Fibroblast of skin of abdomen (primary cell): Measurements from ENCODE around the gene AKR1E2.

ENCODE experiments used
- DNase-seq: peaks from one replicate; pipeline ENCODE4 v3.0.0-alpha.2; 2013

The AKR1E2 gene

GRCh38 chr10:4846775-4847174 is 20.8 kb downstream of the AKR1E2 start:
- no peak for DNase-seq

- DNase-seq: peak; percentile 76
These were observed 21.8 kb downstream of the AKR1E2 start for GRCh38 chr10:4847561-4848355.

GRCh38 chr10:4848356-4849041 is 22.5 kb downstream of the AKR1E2 start:
- DNase-seq: no peak

DNA sequence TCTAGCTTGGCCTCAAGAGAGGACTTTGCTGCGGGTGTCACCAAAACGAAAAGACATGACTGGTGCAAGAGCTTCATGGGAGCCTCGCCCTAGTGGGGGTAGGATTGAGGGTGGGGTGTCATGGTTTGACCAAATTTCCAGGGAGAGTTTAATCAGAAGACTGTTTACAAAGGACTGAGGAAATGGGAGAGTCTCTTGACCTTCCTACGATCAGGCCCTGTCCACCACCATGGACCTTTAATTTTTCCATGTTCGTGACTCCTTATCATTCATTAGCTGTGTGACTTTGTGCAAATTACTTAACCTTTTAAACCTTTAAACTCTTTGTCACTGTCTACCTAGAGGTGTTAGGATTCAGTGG is 23.0 kb downstream of the AKR1E2 start:
- DNase-seq: no peak

GRCh38 chr10:4849555-4850242 is 23.7 kb downstream of the AKR1E2 start:
- peak; percentile 90 for DNase-seq

GRCh38 chr10:4850397-4850796 is 24.4 kb downstream of the AKR1E2 start:
- no peak for DNase-seq

GRCh38 chr10:4851176-4851575 is 25.2 kb downstream of the AKR1E2 start:
- no peak for DNase-seq

- DNase-seq: no peak
These were observed 25.8 kb downstream of the AKR1E2 start for GRCh38 chr10:4851846-4852245.

DNA sequence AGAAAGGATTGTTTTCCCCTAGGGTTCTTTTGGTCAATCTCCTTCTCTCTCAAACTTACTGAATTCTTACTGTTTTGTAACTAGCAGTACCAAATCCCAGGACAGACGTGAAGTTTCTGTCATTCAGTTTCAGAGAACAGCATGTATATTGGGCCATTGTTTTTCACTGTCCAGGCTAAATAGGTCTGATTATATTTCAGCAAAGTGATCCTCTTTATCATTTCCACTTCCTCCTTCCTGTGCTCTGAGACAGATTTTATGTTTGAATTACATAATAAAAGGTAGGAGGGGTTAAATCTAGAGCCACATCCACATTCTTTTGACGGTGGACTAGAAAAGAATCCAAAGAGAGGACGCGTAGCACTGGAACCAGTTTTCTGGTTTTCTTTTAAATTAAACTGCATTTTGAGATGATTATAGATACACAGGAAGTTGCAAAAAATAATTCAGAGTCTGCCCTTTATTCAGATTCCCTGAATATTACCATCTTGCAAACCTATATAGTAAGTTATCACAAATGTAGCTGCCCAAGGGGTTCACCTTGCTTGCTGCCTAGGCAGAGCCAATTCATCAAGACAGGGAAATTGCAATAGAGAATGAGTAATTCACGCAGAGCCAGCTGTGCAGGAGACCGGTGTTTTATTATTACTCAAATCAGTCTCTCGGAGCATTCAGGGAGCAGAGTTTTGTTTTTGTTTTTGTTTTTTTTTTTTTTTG is 40.1 kb downstream of the AKR1E2 start:
- no peak for DNase-seq

DNA sequence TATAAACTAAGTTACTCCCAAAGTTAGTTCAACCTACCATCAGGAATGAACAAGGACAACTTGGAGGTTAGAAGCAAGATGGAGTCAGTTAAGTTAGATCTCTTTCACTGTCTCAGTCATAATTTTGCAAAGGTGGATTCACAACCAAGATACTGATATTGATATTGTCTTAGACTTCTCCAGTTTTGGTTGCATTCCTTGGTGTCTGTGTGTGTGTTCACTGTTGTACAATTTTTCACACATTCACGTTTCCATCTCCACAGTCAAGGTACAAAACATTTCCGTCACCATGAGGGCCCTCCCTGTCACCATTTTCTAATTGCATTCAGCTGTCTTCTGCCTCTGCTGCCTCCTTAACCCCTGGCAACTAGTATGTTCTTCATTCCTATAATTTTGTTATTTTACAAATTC is 41.1 kb downstream of the AKR1E2 start:
- DNase-seq: no peak

GRCh38 chr10:4867520-4868356 is 41.7 kb downstream of the AKR1E2 start:
- no peak for DNase-seq

- DNase-seq: no peak
These were observed 42.3 kb downstream of the AKR1E2 start for GRCh38 chr10:4868357-4868657.

GRCh38 chr10:4882704-4883078 is 56.7 kb downstream of the AKR1E2 start:
- DNase-seq: no peak

GRCh38 chr10:4883079-4883739 is 57.2 kb downstream of the AKR1E2 start:
- DNase-seq: peak; percentile 9

GRCh38 chr10:4885162-4885561 is 59.2 kb downstream of the AKR1E2 start:
- no peak for DNase-seq

GRCh38 chr10:4887501-4887900 is 61.5 kb downstream of the AKR1E2 start:
- DNase-seq: no peak

- DNase-seq: no peak
These were observed 62.2 kb downstream of the AKR1E2 start for GRCh38 chr10:4888236-4888635.

DNA sequence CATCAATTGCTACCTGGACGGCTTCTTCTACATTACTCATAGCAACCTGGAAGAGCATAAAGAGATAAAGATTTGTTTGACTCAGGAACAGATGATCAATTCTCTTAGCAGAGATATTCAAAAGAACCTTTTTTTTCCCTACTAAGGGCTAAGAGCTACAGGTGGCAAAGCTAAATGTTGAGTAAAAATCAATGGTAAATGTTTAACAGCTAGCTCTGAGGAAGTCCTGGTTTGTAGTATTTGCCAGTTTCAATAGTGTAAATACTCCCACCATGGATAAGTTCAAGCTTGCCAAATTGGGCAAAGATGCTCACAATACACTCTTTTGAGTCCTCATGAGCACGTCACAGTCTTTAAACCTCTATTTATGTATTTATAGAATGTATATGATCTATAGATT is 64.0 kb downstream of the AKR1E2 start:
- DNase-seq: no peak

DNA sequence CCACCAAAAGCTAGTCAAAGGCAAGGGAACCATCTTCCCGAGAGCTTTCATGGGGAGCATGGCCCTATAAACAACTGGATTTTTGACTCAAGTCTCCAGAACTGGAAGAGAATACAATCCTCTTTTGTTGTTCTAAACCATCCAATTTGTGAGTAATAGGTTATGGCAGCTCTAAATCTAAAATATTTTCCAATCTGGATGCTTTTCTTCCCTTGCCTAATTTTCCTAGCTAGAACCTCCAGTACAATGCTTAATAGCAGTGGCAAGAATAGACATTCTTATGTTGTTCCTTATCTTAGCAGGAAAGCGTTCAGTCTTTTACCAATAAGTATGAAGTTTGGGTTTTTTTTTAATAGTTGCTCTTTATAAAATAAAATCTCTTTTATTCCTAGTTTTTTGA is 66.7 kb downstream of the AKR1E2 start:
- no peak for DNase-seq

DNA sequence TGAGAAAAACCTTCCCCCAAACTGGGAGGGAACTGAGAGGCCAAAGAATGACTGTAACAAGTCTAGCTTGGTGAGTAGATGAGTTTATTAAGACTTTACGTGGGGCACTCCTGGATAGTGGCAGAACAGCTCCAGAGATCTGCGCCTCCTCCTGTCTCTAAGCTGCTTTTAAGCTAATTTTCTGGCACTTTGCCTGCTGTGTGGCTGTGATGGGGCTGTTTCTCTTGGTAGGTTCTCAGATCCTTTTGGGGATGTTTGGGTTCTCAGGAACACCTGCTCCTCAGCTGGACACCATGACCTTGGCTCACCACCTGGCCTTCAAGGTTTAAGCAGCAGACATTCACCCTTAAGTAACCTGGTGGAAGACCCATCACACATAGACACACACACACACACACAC is 68.3 kb downstream of the AKR1E2 start:
- DNase-seq: no peak
